NCI-H1417 (cell line): ENCODE measurements around the gene RUBCN.
"Not testable (repeated sequence)": the region's sequence is repeated elsewhere in the genome, so short reads cannot be mapped to it uniquely, and the experiment has no call there.

ENCODE experiments used
- DNase-seq, 3 experiments: peaks; one replicate each; lab custom pipeline; 2025; lab: John Stamatoyannopoulos, UW

The RUBCN gene

DNA sequence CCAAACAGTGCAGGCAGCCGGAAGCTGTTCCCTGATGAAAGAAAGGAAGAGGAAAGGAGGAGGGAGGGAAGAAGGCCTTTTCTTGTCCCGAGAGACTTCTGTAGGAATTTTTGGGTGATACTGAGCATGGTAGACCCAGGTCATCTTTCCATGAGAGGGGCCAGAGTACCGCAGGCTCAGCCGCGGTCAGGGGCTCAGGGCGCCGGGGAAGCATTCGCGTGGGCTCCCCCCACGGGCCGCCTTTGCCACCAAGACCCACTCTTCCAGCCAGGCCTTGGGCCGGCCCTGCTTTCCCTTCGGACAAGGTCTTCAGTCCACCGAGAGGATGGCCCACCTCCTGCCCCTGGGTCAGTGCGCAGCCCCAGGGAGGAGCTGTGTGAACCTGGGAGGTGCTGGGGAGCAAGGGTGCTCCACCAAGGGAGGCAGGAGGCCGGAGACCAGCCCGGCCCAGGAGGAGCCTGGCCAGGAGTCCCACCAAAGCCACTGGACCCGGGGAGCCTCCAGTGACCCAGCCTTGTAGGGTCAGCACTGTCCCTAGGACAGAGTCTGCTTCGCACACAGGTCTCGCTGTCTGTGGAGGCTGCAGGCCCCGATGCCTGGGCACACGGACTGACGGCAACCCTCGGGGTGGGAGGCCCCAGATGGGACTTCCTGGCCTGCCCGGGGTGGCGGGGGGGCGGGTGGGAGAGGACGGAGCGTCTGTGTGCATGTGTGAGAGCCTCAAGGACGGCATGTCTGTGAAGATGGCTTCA is 79.0 kb downstream of the RUBCN start:
- DNase-seq = not testable (repeated sequence)

DNA sequence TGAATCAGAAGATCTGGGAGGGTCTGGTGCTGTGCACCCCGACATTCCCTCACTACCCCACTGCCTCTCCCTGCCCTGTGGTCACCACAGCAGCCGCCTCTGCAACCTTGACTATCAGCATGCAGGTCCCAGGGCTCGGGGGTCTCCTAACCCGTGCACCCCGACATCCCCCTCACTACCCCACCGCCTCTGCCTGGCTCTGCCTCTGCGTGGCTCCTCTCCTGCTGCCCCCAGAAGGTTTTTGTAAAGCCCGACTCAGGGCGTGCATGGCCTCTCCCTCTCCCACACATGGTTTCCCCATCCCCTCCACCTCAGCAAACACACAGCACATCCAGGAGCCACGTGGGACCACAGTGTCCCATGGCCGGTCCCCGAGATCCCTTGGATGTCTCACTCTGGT is 79.7 kb downstream of the RUBCN start:
- not testable (repeated sequence) for DNase-seq

DNA sequence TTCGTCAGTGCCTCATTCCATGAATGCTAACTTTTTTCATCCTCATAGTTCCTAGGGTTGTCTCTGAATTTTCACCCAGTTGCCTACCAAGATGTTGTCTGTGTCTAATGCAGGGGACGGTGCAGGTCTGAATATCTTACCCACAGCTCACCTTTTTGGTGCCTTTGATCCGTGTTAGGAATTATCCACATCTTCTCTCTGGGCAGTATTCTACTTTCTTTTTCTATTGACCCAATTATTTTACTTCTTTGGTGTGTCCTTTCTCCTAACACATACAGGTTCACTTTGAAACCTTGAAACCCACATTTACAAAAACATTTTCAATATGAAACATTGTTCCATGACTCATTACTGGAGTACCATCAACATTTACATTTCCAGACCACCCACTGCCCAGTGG is 80.6 kb downstream of the RUBCN start:
- not testable (repeated sequence) for DNase-seq

- DNase-seq = not testable (repeated sequence)
Observed at GRCh38 chr3:197654998-197655330, 81.7 kb downstream of the RUBCN start.

DNA sequence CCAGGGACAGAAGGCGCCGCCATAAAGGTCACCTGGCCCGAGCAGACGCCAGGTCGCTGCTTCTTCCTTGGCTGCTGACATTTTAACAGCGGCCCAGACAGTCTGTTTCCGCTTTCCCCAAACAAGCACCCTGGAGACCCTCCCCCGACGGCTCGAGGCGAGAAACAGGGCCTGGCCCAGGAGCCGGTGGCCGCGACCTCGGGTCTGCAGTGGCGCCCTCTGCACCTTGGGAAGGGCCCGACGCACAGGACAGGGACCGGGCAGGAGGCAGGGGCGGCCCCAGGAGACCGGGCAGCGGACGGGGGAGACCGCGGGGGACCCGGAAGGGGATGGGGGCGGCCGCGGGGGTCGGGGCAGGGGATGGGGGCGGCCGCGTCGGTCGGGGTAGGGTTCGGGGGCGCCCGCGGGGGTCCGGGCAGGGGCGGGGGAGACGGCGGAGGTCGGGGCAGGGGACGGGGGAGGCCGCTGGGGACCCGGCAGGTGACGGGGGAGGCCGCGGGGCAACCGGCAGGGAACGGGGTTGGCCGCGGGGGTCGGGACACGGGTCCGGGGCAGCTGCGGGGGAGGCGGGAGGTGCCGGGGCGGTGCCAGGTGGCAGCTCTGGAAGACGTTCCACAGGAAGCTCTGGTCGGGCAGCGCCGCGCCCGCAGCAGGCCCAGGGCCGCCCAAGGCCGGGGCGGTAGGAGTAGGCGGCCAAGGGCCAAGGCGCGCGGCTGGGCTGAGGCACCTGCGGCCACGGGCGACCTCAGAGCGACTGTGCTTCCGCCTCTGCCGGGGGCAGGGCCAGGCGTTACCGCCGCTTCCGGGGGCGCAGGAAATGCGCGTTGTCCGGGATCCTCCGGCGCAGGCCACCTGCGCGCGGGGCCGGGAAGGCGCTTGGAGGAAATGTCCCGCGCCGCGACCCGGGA is 82.4 kb downstream of the RUBCN start:
- DNase-seq = not testable (repeated sequence)

DNA sequence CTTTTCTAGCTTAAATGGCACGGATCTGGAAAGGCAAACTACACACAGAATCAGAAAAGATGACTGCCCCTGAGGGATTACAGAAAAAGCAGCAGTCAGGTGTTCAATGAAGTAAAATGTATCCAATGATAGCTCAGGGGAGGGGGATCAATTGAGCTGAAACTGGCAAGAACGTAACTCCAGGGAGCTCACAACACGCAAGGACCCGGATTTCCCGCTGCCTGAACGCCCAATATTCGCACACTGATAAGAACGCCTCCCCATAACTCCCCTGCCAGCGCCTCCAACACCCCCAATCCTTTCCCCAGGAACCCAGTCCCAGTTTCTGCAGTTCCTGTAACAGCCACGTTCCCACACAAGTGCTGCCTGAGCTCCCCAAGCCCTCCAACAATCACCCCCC is 83.8 kb downstream of the RUBCN start:
- DNase-seq = not testable (repeated sequence)

DNA sequence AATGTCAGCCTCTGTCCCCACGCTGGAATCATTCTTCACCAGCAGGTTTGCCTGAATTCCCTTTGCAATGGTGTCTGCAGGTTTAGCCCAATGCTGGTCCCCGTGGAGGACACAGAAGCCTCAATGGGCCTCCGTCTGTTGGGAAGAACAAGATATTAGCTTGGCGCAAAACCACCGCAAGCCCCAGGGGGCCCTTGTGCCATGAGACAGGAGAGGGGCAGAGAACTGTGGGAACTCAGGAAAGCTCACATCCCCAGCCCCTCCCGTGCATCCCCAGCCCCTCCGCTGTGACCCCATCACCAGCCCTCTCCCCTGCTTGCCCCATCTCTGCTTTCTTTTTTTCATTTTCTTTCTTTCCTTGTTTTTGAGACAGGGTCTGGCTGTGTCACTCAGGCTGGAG is 89.1 kb downstream of the RUBCN start:
- DNase-seq = not testable (repeated sequence)

DNA sequence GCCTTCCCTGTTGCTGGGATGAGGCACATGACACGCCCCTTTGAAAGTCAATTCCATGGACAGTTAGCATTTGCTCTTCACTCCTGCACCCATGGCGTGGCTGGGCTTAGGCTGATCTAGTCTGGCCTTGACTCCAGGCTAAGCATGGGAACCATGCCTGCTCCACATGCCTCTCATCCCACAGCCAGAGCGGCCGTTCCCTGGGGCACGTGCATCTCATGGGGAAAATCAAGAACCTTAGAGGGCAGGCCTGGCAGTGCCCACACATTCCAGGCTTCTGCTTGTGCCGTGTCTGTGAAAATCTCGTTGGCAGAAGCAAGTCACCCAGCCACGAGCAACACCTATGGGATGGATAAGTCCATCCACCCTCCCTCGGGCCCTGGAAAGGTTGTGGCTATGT is 89.5 kb downstream of the RUBCN start:
- DNase-seq = not testable (repeated sequence)

- not testable (repeated sequence) for DNase-seq
Observed at GRCh38 chr3:197646294-197646693, 90.4 kb downstream of the RUBCN start.

DNA sequence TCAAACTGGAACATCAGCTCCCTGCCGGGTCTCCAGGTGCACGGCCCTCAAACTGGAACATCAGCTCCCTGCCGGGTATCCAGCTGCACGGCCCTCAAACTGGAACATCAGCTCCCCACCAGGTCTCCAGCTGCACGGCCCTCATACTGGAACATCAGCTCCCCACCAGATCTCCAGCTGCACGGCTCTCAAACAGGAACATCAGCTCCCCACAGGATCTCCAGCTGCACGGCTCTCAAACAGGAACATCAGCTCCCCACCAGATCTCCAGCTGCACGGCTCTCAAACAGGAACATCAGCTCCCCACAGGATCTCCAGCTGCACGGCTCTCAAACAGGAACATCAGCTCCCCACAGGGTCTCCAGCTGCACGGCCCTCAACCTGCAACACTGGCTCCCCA is 99.1 kb downstream of the RUBCN start:
- not testable (repeated sequence) for DNase-seq

- not testable (repeated sequence) for DNase-seq
Observed at GRCh38 chr3:197631989-197632388, 104.7 kb downstream of the RUBCN start.

- DNase-seq = not testable (repeated sequence)
Observed at GRCh38 chr3:197630766-197631165, 105.9 kb downstream of the RUBCN start.

GRCh38 chr3:197629286-197629685 is 107.4 kb downstream of the RUBCN start:
- not testable (repeated sequence) for DNase-seq

DNA sequence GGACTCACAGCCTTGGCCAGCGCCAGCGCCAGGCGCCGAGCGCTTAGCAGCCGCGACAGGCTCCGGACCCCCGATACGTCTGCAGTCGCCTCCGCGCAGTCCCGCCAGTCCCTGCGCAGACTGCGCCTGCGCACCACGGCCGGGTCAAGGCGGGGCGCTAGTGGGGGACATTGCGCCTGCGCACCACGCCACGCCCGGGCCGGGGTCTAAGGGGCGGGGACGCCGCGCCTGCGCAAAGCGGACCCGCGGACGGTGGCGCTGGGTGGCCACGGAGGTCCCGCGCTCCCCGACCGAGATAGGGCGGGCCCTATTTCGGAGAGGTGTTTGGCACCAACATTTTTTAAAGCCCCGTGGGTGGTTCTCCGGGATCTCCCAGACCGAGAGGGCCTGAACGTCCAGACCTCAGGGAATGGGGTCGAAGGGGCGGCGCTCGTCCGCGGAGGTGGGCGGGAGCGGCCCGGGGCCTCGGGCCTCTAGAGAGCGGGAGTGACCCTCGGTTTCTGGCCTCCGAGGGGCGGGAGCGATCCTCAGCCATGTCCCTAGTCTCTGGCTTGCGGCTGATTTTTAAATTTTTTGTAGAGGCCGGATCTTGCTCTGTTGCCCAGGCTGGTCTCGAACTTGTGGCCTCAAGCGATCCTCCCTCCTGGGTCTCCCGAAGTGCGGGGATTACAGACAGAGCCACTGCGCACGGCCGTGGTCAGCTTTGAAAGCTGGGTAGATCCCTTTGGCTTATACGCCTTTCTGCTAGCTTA is 108.8 kb downstream of the RUBCN start:
- not testable (repeated sequence) for DNase-seq

GRCh38 chr3:197627158-197627771 is 109.4 kb downstream of the RUBCN start:
- DNase-seq = not testable (repeated sequence)

DNA sequence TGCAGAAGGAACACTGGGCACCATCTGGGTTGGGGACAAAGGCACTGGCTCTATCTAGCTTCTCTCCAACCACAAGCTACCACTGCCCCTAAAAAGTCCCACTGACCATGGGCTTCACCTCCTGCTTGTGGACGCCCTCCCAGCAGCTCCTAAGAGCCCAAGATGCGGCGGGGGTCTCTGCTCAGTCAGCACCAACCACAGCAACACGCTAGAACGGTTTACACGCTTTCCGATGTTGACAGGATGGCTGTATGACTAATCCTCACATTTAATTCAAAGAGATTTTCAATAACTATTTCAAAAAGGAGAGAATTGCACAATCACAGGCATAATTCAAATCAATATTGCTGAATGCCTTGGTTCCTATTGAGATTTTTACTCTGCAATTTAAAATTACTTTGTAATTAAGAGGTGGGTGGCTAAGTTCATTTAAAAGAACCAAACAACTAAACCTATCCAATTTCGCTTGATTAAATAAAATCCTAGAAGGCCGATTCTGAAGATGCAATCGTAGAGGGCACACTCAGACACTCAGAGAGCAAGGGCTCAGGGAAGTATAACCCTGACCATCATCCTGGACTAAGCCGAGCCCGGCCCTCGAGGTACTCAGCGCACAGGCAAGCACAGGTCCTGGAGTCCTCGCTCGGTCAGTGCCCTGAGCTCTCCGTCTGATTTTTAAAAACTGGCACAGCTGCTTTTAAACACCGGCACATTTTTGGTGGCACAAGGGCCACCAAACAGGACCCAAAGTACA is 110.1 kb downstream of the RUBCN start:
- DNase-seq = not testable (repeated sequence)

DNA sequence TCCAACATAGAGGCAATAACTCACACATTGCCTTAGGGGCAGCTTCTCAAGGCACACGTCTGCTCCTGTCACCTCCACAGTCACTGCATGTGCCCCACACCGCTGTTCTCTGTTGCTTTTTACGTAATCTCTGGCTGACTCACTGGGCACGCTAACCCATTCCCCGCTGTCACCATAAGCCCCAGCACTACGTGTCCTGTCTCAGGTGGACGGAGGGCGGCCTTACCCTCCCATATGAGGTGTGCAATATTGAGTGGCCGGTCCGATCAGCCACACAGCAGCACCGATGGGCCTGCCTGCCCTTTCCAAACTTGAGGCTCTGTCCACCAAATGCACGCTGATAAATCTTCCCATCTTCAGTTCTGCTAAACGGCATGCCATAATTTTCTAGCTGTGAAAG is 115.2 kb downstream of the RUBCN start:
- not testable (repeated sequence) for DNase-seq
